SK-N-SH treated with all-trans-retinoic acid at 6 μM for 48 hours (cell line): ENCODE results near the gene ALPL.

Source experiments
- ATAC-seq: fragments of 200-7000 bp; cut with Tn5 transposase; 3 replicates; pipeline ENCODE4 v1.9.1; 2020; ENCODE audit warnings: mild to moderate bottlenecking, moderate library complexity
- ARNTL ChIP-seq: fragments of 450-650 bp; formaldehyde crosslinking; IDR thresholded peaks from 2 replicates; pipeline ENCODE4 v1.5.0; 2020; ENCODE audit warnings: low read depth, mild to moderate bottlenecking, moderate library complexity, borderline replicate concordance
- CREB5 ChIP-seq: fragments of 250-450 bp; sonication (Bioruptor Pico); IDR thresholded peaks from 2 replicates; pipeline ENCODE4 v1.5.1; 2020; ENCODE audit warnings: low read depth, mild to moderate bottlenecking, moderate library complexity
- ESRRG ChIP-seq: fragments of 250-450 bp; sonication (Bioruptor Pico); IDR thresholded peaks from 2 replicates; pipeline ENCODE4 v1.6.1; 2021; ENCODE audit warnings: mild to moderate bottlenecking
- GLIS3 ChIP-seq: fragments of 250-450 bp; sonication (Bioruptor Pico); IDR thresholded peaks from 2 replicates; pipeline ENCODE4 v1.5.0; 2020; ENCODE audit warnings: mild to moderate bottlenecking, moderate library complexity
- PATZ1 ChIP-seq: fragments of 250-450 bp; sonication (Bioruptor Pico); IDR thresholded peaks from 2 replicates; pipeline ENCODE4 v1.8.0; 2020; ENCODE audit warnings: mild to moderate bottlenecking, moderate library complexity, borderline replicate concordance
- POU6F1 ChIP-seq: fragments of 250-450 bp; sonication (Bioruptor Pico); IDR thresholded peaks from 2 replicates; pipeline ENCODE4 v1.8.0; 2021; ENCODE audit warnings: low read depth, mild to moderate bottlenecking, moderate library complexity, borderline replicate concordance
- PPARA ChIP-seq: fragments of 250-450 bp; sonication (Bioruptor Pico); IDR thresholded peaks from 2 replicates; pipeline ENCODE4 v1.5.0; 2020; ENCODE audit warnings: mild to moderate bottlenecking, borderline replicate concordance
- RARB ChIP-seq: fragments of 250-450 bp; sonication (Bioruptor Pico); IDR thresholded peaks from 2 replicates; pipeline ENCODE4 v1.8.0; 2021; ENCODE audit warnings: mild to moderate bottlenecking, moderate library complexity
- SNAI2 ChIP-seq: fragments of 250-450 bp; sonication (Bioruptor Pico); IDR thresholded peaks from 2 replicates; pipeline ENCODE4 v1.5.0; 2020; ENCODE audit warnings: mild to moderate bottlenecking, moderate library complexity
- TCF4 ChIP-seq: fragments of 250-450 bp; sonication (Bioruptor Pico); IDR thresholded peaks from 2 replicates; pipeline ENCODE4 v1.8.0; 2021; ENCODE audit warnings: mild to moderate bottlenecking, moderate library complexity, borderline replicate concordance
- TSHZ2 ChIP-seq: fragments of 250-450 bp; sonication (Bioruptor Pico); IDR thresholded peaks from 2 replicates; pipeline ENCODE4 v1.5.0; 2020; ENCODE audit warnings: mild to moderate bottlenecking, moderate library complexity
- ZC3H10 ChIP-seq: fragments of 250-450 bp; sonication (Bioruptor Pico); IDR thresholded peaks from 2 replicates; pipeline ENCODE4 v1.5.1; 2021; ENCODE audit warnings: mild to moderate bottlenecking, moderate library complexity
- ZFP3 ChIP-seq: fragments of 250-450 bp; sonication (Bioruptor Pico); IDR thresholded peaks from 2 replicates; pipeline ENCODE4 v1.5.0; 2020; ENCODE audit warnings: mild to moderate bottlenecking, moderate library complexity
- ZFP30 ChIP-seq: fragments of 450-650 bp; formaldehyde crosslinking; IDR thresholded peaks from 2 replicates; pipeline ENCODE4 v1.5.0; 2022; ENCODE audit warnings: mild to moderate bottlenecking, moderate library complexity
- ZNF565 ChIP-seq: fragments of 450-650 bp; formaldehyde crosslinking; conservative IDR thresholded peaks from 2 replicates; pipeline ENCODE4 v1.5.0; 2020; ENCODE audit warnings: low read depth, mild to moderate bottlenecking, moderate library complexity
- ZNF70 ChIP-seq: fragments of 450-650 bp; formaldehyde crosslinking; IDR thresholded peaks from 2 replicates; pipeline ENCODE4 v1.5.0; 2020; ENCODE audit warnings: mild to moderate bottlenecking, moderate library complexity
- ZNF8 ChIP-seq: fragments of 450-650 bp; formaldehyde crosslinking; IDR thresholded peaks from 2 replicates; pipeline ENCODE4 v1.5.0; 2020; ENCODE audit warnings: mild to moderate bottlenecking, moderate library complexity

The ALPL gene

GRCh38 chr1:21506804-21507203 is 2.4 kb upstream of the ALPL start:
- no peak for ATAC-seq
- TF ChIP-seq PATZ1 (no peak), CREB5 (CRISPR knock-in tag) (no peak), PPARA (CRISPR knock-in tag) (no peak), SNAI2 (CRISPR knock-in tag) (no peak), POU6F1 (CRISPR knock-in tag) (no peak), ZFP30 (CRISPR knock-in tag) (no peak), ZC3H10 (CRISPR knock-in tag) (no peak), ZNF565 (CRISPR knock-in tag) (no peak), ESRRG (CRISPR knock-in tag) (no peak), GLIS3 (no peak)

GRCh38 chr1:21507511-21508270 is 1.5 kb upstream of the ALPL start:
- no peak for ATAC-seq

GRCh38 chr1:21508580-21509350 is 458 bp upstream of the ALPL start:
- TF ChIP-seq TSHZ2 (CRISPR knock-in tag) (no peak), ZNF70 (no peak), ZFP3 (no peak), RARB (CRISPR knock-in tag) (no peak), ESRRG (CRISPR knock-in tag) (no peak), ZNF8 (CRISPR knock-in tag) (no peak), ARNTL (CRISPR knock-in tag) (no peak), POU6F1 (CRISPR knock-in tag) (no peak), TCF4 (CRISPR knock-in tag) (no peak)
- peak; percentile 83 for ATAC-seq

More at GRCh38 chr1:21507511-21508270, 1.5 kb upstream of the ALPL start:
- no peak for TF ChIP-seq TCF4 (CRISPR knock-in tag)
- no peak for TF ChIP-seq PATZ1
